Glomerular endothelial cell (primary cell): ENCODE measurements around the gene MYH15. TPM values are rescaled to one million over a fixed set of nuclear protein-coding genes. Genes with fewer than 3 reads are reported as not detected.

ENCODE experiments used
- DNase-seq: peaks from one replicate; pipeline ENCODE4 v3.0.0-alpha.2; 2011; ENCODE audit warnings: low read depth, low spot score; ENCODE audit errors: extremely low read depth
- total RNA-seq: library from RNA; depleted of rRNA; stranded (reverse); fragments of >200 nt; gene quantifications from 2 replicates; pipeline ENCODE4 v1.2.3, GENCODE V29; 2015

The MYH15 gene
- 0.06 and 0.10 TPM in 2 replicates for total RNA-seq

GRCh38 chr3:108510496-108510895 is at the start of gene MYH15:
TSS of gene MYH15 (minus strand) at chr3:108510596. CDS start at chr3:108510530, 66 bp downstream.
- no peak for DNase-seq

- no peak for DNase-seq
These were observed 45.7 kb upstream of the MYH15 start for GRCh38 chr3:108555966-108556581.

- no peak for DNase-seq
These were observed 44.6 kb upstream of the MYH15 start for GRCh38 chr3:108554913-108555571.

GRCh38 chr3:108554229-108554628 is 43.8 kb upstream of the MYH15 start:
- DNase-seq = no peak

- no peak for DNase-seq
These were observed 42.1 kb upstream of the MYH15 start for GRCh38 chr3:108552267-108553159.

GRCh38 chr3:108548886-108549285 is 38.5 kb upstream of the MYH15 start:
- DNase-seq = no peak

GRCh38 chr3:108548304-108548703 is 37.9 kb upstream of the MYH15 start:
- no peak for DNase-seq

- DNase-seq = no peak
These were observed 36.3 kb upstream of the MYH15 start for GRCh38 chr3:108546692-108547091.

GRCh38 chr3:108546247-108546646 is 35.9 kb upstream of the MYH15 start:
- DNase-seq = no peak

- DNase-seq = no peak
These were observed 27.7 kb upstream of the MYH15 start for GRCh38 chr3:108538083-108538482.

- no peak for DNase-seq
These were observed 18.3 kb upstream of the MYH15 start for GRCh38 chr3:108528459-108529252.

GRCh38 chr3:108527817-108528216 is 17.4 kb upstream of the MYH15 start:
- DNase-seq = no peak

GRCh38 chr3:108527109-108527508 is 16.7 kb upstream of the MYH15 start:
- DNase-seq = no peak

GRCh38 chr3:108525971-108526370 is 15.6 kb upstream of the MYH15 start:
- no peak for DNase-seq

GRCh38 chr3:108525256-108525655 is 14.9 kb upstream of the MYH15 start:
- DNase-seq = no peak

- no peak for DNase-seq
These were observed 14.1 kb upstream of the MYH15 start for GRCh38 chr3:108524537-108524936.

- DNase-seq = no peak
These were observed 8.5 kb upstream of the MYH15 start for GRCh38 chr3:108518895-108519294.

GRCh38 chr3:108516881-108517280 is 6.5 kb upstream of the MYH15 start:
- DNase-seq = no peak

- no peak for DNase-seq
These were observed 3.6 kb upstream of the MYH15 start for GRCh38 chr3:108513961-108514360.

- DNase-seq = no peak
These were observed 2.3 kb upstream of the MYH15 start for GRCh38 chr3:108512671-108513070.

GRCh38 chr3:108511490-108511889 is 1.1 kb upstream of the MYH15 start:
- DNase-seq = no peak
